Hepatocyte (in vitro differentiated cells): ENCODE data around the gene LEMD3.

ENCODE experiments used
- CTCF ChIP-seq: fragments of 200-600 bp; sonication (generic); IDR thresholded peaks from 2 replicates; pipeline ENCODE4 v1.5.1; 2016; ENCODE audit warnings: antibody characterized with exemption, mild to moderate bottlenecking; ENCODE audit not compliant: poor library complexity
- EZH2 ChIP-seq: fragments of 200-600 bp; sonication (generic); IDR thresholded peaks from 2 replicates; pipeline ENCODE4 v1.6.1; 2016; ENCODE audit warnings: antibody characterized with exemption, mild to moderate bottlenecking, borderline replicate concordance

GRCh38 chr12:65169320-65170208 is at the start of gene LEMD3:
- no peak for TF ChIP-seq CTCF
- TF ChIP-seq EZH2 = no peak
